OCI-LY3 (cell line): Measurements from ENCODE around the gene PNPLA3.
A peak's percentile ranks its signal among the peaks of the same experiment; 100 is the strongest.

ENCODE experiments used
- H2AFZ ChIP-seq: fragments of 200-600, 300-600 bp; shearing (Covaris generic); 2 replicates; pipeline ENCODE4 v1.6.0; 2014; ENCODE audit warnings: antibody characterized with exemption, low read depth, low read length
- H3K27ac ChIP-seq: fragments of 200-600, 300-600 bp; sonication (generic); 2 replicates; pipeline ENCODE4 v1.5.1; 2014; ENCODE audit warnings: mild to moderate bottlenecking, low read length, moderate library complexity, mixed read lengths
- H3K27me3 ChIP-seq: fragments of 200-600, 300-600 bp; sonication (generic); 2 replicates; pipeline ENCODE4 v1.6.1; 2014; ENCODE audit warnings: low read depth, low read length, mixed read lengths
- H3K36me3 ChIP-seq: fragments of 200-600, 300-600 bp; sonication (generic); replicated peaks from 2 replicates; pipeline ENCODE3; 2014; ENCODE audit warnings: low read depth, low read length, mixed read lengths
- H3K4me1 ChIP-seq: fragments of 300-600, 200-600 bp; sonication (generic); 2 replicates; pipeline ENCODE4 v1.6.1; 2014; ENCODE audit warnings: low read length, mixed read lengths
- H3K4me2 ChIP-seq: fragments of 200-600, 300-600 bp; sonication (generic); 2 replicates; pipeline ENCODE4 v1.6.1; 2014; ENCODE audit warnings: low read length, mixed read lengths
- H3K4me3 ChIP-seq: fragments of 300-600, 200-600 bp; sonication (generic); 2 replicates; pipeline ENCODE4 v1.5.1; 2014; ENCODE audit warnings: antibody characterized with exemption, mild to moderate bottlenecking, low read length, moderate library complexity
- H3K79me2 ChIP-seq: fragments of 300-600, 200-600 bp; shearing (Covaris generic); 2 replicates; pipeline ENCODE4 v1.6.1; 2014; ENCODE audit warnings: mild to moderate bottlenecking, low read length, mixed read lengths
- H3K9ac ChIP-seq: fragments of 300-600, 200-600 bp; shearing (Covaris generic); 2 replicates; pipeline ENCODE4 v1.6.0; 2014; ENCODE audit warnings: mild to moderate bottlenecking, low read length, moderate library complexity
- H3K9me3 ChIP-seq: fragments of 200-600, 300-600 bp; shearing (Covaris generic); 2 replicates; pipeline ENCODE4 v1.6.1; 2014; ENCODE audit warnings: low read length, mixed read lengths; ENCODE audit not compliant: insufficient read depth
- H4K20me1 ChIP-seq: fragments of 200-600, 300-600 bp; sonication (generic); 2 replicates; pipeline ENCODE4 v1.6.1; 2016; ENCODE audit warnings: low read length, mixed read lengths; ENCODE audit not compliant: insufficient read depth
- EZH2phosphoT487 ChIP-seq: fragments of 200-600 bp; shearing (Covaris generic); IDR thresholded peaks from 2 replicates; pipeline ENCODE4 v1.6.1; 2018; ENCODE audit warnings: antibody characterized with exemption, mixed run types, low read depth
- TF ChIP-seq, protein P1 (sequence below): fragments of 200-600, 300-600 bp; sonication (generic); IDR thresholded peaks from 2 replicates; pipeline ENCODE4 v1.5.1; 2014; ENCODE audit warnings: antibody characterized with exemption, low read length, low read depth

PNPLA3 gene

DNA sequence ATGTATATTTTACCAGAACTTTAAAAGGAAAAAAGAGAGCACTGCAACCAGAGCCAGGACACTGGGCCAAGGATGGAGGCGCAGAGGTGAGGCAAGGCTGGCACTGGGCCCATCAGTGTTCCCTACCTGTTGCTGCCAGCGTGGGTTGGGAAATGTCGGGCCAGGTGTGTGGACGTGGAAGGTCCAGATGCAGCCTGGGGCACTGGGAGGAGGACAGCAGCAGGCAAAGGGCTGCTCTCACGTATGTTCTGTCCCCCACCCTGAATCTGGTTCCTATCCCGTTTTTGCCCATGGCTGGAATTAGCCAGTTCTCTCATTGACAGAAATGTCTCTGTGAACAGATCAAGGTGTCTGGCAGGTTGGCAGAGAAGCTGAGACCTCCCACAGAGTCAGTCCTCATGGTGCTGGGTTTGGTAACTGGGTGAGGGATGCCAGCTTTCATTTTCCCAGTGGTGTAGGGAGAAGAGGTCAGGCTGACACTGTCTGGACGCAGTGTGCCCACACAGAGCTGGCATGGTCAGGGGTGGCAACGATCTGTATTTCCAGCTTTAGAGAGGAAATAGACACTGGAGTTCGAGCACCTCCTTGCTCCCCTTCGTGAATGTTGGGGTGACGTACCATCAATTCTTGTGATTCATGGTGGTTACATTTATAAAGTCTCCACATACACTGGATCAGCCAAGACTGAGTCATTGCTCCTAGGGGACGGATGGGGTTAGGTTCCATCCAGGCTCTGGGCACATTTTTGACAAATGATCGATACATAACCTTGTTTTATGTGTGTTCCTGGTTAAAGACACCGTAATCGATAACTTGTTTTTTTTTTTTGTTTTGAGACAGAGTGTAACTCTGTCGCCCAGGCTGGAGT is 4.3 kb upstream of the PNPLA3 start:
- no peaks in the 10 kb centered on the region for H3K36me3 ChIP-seq
- H3K27me3 ChIP-seq: peaks cover 8% of the 10 kb centered on the region; the same call in 1 of the 2 replicates
- no peak overlapping the region for H3K27ac ChIP-seq
- no peaks in the 10 kb centered on the region for H3K79me2 ChIP-seq
- no peaks in the 10 kb centered on the region for H3K4me1 ChIP-seq
- H3K4me2 ChIP-seq: no peak overlapping the region
- H2AFZ ChIP-seq: no peak overlapping the region
- TF ChIP-seq, protein P1, sequence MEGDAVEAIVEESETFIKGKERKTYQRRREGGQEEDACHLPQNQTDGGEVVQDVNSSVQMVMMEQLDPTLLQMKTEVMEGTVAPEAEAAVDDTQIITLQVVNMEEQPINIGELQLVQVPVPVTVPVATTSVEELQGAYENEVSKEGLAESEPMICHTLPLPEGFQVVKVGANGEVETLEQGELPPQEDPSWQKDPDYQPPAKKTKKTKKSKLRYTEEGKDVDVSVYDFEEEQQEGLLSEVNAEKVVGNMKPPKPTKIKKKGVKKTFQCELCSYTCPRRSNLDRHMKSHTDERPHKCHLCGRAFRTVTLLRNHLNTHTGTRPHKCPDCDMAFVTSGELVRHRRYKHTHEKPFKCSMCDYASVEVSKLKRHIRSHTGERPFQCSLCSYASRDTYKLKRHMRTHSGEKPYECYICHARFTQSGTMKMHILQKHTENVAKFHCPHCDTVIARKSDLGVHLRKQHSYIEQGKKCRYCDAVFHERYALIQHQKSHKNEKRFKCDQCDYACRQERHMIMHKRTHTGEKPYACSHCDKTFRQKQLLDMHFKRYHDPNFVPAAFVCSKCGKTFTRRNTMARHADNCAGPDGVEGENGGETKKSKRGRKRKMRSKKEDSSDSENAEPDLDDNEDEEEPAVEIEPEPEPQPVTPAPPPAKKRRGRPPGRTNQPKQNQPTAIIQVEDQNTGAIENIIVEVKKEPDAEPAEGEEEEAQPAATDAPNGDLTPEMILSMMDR: no peak
- TF ChIP-seq EZH2phosphoT487: no peak
- no peaks in the 10 kb centered on the region for H4K20me1 ChIP-seq
- no peaks in the 10 kb centered on the region for H3K9me3 ChIP-seq
- no peak overlapping the region for H3K4me3 ChIP-seq
- H3K9ac ChIP-seq: no peak overlapping the region

DNA sequence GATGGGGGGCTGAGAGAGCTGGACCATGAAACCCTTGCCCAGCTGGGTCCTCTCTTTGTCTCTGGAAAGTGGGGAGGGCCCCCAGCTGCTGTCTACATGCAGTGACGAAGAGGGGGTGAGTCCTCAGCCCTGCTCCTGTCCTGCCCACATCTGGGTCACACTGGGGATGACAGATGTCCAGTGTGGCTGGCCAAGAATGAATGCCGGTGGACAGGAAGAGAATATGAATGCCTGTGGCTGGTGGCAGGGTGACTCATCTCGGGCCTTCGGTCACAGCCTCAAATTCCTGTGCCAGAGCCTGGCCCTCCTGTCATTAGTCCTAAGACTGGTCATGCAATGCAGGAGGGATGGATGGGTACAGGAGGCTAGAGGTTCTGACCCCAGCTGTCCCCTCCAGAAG is 2.2 kb upstream of the PNPLA3 start:
- Histone ChIP-seq H3K79me2 (no peaks in the 10 kb centered on the region), H2AFZ (no peak overlapping the region), H3K36me3 (no peaks in the 10 kb centered on the region), H3K4me3 (no peak overlapping the region), H4K20me1 (no peaks in the 10 kb centered on the region), H3K27ac (no peak overlapping the region), H3K27me3 (peaks cover 3% of the 10 kb centered on the region; the same call in 1 of the 2 replicates), H3K4me2 (no peak overlapping the region), H3K9ac (no peak overlapping the region), H3K4me1 (no peaks in the 10 kb centered on the region), H3K9me3 (no peaks in the 10 kb centered on the region)
- TF ChIP-seq, protein P1: no peak
- TF ChIP-seq EZH2phosphoT487: no peak

DNA sequence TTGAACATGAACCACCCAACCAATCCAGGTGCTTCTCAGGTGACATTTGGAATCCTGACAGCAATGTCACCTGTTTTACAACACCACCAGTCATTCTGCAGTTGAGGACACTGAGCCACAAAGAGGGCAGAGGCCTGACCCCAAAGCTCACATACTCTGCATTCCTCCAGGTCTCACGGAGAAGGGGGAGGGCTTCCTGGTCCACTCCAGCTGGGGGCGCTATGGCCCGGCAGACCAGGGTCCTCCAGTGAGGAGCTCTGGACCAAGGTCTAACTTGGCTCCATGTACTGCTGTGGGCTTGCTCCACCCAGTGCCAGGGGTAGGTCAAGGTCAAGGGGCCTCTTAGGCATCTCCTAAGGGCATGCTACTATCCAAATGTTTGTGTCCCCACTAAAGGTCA is 1.5 kb upstream of the PNPLA3 start:
- H4K20me1 ChIP-seq: no peaks in the 10 kb centered on the region
- H3K27ac ChIP-seq: no peak overlapping the region
- H3K9me3 ChIP-seq: no peaks in the 10 kb centered on the region
- no peak overlapping the region for H3K4me3 ChIP-seq
- H3K27me3 ChIP-seq: peaks cover 3% of the 10 kb centered on the region; the same call in 1 of the 2 replicates
- TF ChIP-seq, protein P1: peak; percentile 20; the same call in 1 of the 2 replicates
- no peak for TF ChIP-seq EZH2phosphoT487
- no peak overlapping the region for H2AFZ ChIP-seq
- H3K79me2 ChIP-seq: no peaks in the 10 kb centered on the region
- no peaks in the 10 kb centered on the region for H3K36me3 ChIP-seq
- no peak overlapping the region for H3K9ac ChIP-seq
- H3K4me1 ChIP-seq: no peaks in the 10 kb centered on the region
- H3K4me2 ChIP-seq: no peak overlapping the region

DNA sequence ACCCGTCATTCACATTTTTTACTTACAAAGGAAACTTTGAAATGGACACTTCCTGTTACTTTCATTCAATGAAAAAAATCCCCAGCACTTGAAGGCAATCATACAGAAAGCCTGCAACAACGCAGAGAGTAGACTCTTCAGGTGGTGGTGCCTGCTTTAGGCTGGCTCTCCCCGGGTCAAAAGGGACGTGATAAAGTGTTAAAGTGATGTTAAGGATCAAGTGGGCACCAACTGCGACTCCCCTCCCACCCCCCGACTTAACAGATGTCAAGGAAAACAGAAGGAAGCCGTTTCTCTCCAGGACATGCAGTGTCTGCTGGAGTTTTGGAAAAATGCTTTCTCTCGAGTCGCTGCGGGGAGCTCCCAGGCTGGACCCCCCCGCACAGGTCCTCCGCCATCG is 414 bp upstream of the PNPLA3 start:
- Histone ChIP-seq H3K4me3 (no peak overlapping the region), H4K20me1 (no peaks in the 10 kb centered on the region), H3K36me3 (no peaks in the 10 kb centered on the region), H3K27me3 (peaks cover 3% of the 10 kb centered on the region; the same call in 1 of the 2 replicates), H3K27ac (no peak overlapping the region), H3K79me2 (no peaks in the 10 kb centered on the region), H3K4me1 (no peaks in the 10 kb centered on the region), H3K9me3 (no peaks in the 10 kb centered on the region), H3K4me2 (no peak overlapping the region), H3K9ac (no peak overlapping the region), H2AFZ (no peak overlapping the region)
- TF ChIP-seq EZH2phosphoT487: no peak
- TF ChIP-seq, protein P1: no peak
